IgD-negative memory B cell (primary cell): ENCODE measurements around the gene TYK2. TPM values are rescaled to one million over a fixed set of nuclear protein-coding genes. Genes with fewer than 3 reads are reported as not detected.
"Not testable (repeated sequence)": the region's sequence is repeated elsewhere in the genome, so short reads cannot be mapped to it uniquely, and the experiment has no call there.

ENCODE experiments used
- H3K27ac Mint-ChIP-seq, 3 donors: one replicate each; pipeline ENCODE4 v1.8.0; 2020 to 2022; ENCODE audit warnings: mild to moderate bottlenecking in 3 of 3, mixed read lengths in 3 of 3, moderate library complexity in 1 of 3
- H3K27me3 Mint-ChIP-seq: one replicate; pipeline ENCODE4 v1.8.0; 2021; ENCODE audit warnings: mixed read lengths
- H3K36me3 Mint-ChIP-seq: one replicate; pipeline ENCODE4 v1.8.0; 2020; ENCODE audit warnings: mild to moderate bottlenecking, mixed read lengths
- H3K4me1 Mint-ChIP-seq, 3 donors: one replicate each; pipeline ENCODE4 v1.8.0; 2020 to 2022; ENCODE audit warnings: mixed read lengths in 3 of 3, mild to moderate bottlenecking in 1 of 3
- H3K4me3 Mint-ChIP-seq, 4 donors: one replicate each; pipeline ENCODE4 v1.8.0; 2020 to 2022; ENCODE audit warnings: mild to moderate bottlenecking in 4 of 4, mixed read lengths in 4 of 4, moderate library complexity in 3 of 4
- H3K9me3 Mint-ChIP-seq, 3 donors: one replicate each; pipeline ENCODE4 v1.8.0; 2020 to 2021; ENCODE audit warnings: mixed read lengths in 3 of 3, mild to moderate bottlenecking in 1 of 3
- polyA plus RNA-seq: library from polyadenylated mRNA; unstranded; fragments of 300-500 nt; fragmentation: Illumina TruSeq; gene quantifications from one replicate; pipeline ENCODE4 v1.2.3, GENCODE V29; 2021

TYK2 gene
- polyA plus RNA-seq, 1 donor from 2014 or later, result 69.0 TPM

DNA sequence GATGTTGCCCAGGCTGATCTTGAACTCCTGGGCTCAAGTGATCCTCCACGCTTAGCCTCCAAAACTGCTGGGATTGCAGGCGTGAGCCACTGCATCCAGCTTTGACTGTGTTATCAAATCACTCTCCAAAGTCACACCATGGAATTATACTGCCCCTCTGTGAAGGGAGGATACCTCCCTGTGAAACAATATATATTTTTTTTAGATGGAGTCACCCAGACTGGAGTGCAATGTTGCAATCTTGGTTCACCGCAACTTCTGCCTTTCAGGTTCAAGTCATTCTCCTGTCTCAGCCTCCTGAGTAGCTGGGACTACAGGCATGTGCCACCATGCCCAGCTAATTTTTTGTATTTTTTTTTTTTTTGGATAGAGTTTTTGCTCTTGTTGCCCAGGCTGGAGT lies 7.7 kb downstream of the TYK2 start:
- Mint-ChIP-seq H3K9me3 (no peaks in the 10 kb centered on the region), H3K4me3 (no peak overlapping the region), H3K27me3 (no peaks in the 10 kb centered on the region), H3K27ac (no peak overlapping the region), H3K4me1 (peaks cover 7 to 9% (median 7%) of the 10 kb centered on the region in 3 donors), H3K36me3 (peaks cover 1% of the 10 kb centered on the region)

DNA sequence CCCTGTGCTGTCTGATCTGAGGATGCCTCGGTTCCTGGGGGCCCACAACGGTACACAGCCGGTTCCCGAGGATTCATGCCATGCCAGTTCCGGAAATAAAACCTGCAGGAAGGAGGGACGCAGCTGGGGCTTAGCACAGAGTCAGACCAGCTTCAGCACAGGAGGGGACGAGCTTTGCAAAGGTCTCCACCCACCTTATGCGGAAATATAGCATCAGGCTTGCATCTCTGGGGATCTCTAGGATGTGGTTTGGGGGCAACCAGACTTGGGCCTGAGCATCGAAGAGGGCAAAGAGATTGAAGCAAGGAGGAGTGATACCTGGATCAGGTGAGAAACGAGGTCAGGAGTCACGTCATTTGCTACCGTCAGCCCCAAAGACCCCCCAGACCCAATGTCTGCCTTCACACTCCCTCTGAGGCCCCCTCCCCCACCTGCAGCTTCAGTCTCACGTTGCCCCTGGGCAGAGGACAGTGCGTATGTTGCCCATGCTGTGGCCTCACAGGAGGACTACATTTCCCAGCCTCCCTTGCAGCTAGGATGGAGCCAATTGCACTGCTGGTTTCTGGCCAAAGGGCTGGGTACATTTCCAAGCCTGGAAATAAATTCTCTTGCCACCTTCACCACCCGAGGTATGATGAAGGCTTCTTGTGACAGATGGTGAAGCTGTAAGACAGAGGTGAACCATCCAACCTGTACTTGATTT lies 12.1 kb downstream of the TYK2 start:
- Mint-ChIP-seq H3K4me3 (no peak overlapping the region), H3K36me3 (peaks cover 1% of the 10 kb centered on the region), H3K27ac (no peak overlapping the region)

DNA sequence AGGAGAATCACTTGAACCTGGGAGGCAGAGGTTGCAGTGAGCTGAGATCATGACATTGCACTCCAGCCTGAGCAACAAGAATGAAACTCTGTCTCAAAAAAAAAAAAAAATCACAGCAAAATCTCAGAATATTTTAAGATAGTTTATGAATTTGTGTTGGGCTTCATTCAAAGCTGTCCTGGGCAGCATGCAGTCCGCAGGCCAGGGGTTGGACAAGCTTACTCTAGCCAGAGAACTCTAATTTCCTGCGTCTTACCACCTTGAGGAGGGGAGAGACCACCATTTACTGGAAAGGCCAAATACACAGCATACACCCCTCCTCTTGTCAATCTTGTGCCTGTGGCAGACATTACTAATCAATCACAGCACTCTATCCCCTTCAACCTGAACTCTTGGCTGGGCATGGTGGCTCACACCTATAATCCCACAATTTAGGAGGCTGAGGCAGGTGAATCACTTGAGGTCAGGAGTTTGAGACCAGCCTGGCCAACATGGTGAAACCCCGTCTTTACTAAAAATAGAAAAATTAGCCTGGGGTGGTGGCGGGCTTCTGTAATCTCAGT lies 13.3 kb downstream of the TYK2 start:
- not testable (repeated sequence) for H3K27ac Mint-ChIP-seq, H3K27me3 Mint-ChIP-seq, H3K9me3 Mint-ChIP-seq, H3K36me3 Mint-ChIP-seq, H3K4me3 Mint-ChIP-seq, H3K4me1 Mint-ChIP-seq

More for the DNA sequence above, 12.1 kb downstream of the TYK2 start:
- Mint-ChIP-seq H3K9me3 (no peaks in the 10 kb centered on the region), H3K4me1 (no peaks in the 10 kb centered on the region), H3K27me3 (no peaks in the 10 kb centered on the region)

DNA sequence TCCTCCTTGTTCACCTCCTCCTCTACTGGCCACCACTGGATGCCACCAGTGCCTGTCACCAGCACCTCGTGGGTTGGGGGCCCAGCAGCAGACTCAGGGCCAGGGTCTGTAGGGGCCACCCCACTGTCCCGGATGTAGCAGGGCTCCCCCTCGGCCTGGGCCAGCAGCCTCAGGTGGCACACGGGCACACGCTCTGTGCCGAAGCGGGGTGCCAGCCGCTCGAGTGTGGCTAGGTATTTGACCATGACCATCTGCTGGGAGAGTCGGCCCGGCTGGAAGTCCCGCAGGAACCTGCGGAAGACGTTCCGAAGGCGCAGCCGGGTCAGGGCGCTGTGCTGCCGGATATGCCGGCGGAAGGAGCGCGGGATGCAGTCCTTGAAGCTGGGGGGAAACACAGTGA lies 14.9 kb downstream of the TYK2 start:
- H3K36me3 Mint-ChIP-seq, result peaks cover 3% of the 10 kb centered on the region
- no peaks in the 10 kb centered on the region for H3K9me3 Mint-ChIP-seq
- H3K4me1 Mint-ChIP-seq, result no peaks in the 10 kb centered on the region

DNA sequence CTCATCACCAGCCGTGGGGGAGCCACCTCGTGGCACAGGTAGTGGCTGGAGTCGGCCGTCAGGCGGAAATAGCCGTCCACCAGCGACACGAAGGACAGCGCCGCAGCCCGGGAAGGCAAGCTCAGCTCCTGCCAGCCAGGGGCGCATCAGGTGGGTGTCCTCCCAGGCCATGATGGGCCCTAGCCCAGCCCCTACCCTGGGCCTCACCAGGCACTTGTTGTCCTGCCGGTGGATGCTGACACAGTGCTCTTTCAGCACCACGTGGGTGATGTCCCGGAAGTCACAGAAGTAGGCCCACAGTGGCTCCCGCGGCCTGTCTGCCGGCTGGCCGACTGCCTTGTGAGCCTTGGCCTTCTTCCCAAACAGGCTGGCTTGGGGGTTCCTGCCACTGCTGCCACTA lies 15.7 kb downstream of the TYK2 start:
- H3K27ac Mint-ChIP-seq, result no peak overlapping the region

More for the DNA sequence above, 14.9 kb downstream of the TYK2 start:
- no peak overlapping the region for H3K4me3 Mint-ChIP-seq
- H3K27me3 Mint-ChIP-seq, result no peaks in the 10 kb centered on the region
- no peak overlapping the region for H3K27ac Mint-ChIP-seq

DNA sequence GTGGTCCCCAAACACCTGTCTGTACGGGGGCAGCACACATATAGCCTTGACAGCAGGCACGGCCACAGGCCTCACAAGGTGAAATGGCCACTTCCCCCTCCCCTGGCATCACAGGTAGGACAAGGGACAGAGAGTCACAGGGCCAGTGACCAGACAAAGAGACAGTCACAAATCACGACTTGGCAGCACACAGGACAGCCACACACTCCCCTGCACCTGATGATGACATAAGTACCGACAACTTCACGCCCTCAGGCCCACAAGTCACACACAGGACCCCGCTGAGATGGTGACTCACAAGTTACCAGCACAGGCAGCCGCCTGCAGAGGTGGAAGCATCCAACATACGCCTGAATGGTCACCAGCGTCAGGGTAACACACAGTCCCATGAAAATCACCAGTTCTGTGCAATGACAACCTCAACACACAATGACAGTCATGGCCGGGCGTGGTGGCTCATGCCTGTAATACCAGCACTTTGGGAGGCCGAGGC lies 16.5 kb downstream of the TYK2 start:
- Mint-ChIP-seq H3K27ac (no peak overlapping the region), H3K36me3 (peaks cover 4% of the 10 kb centered on the region), H3K4me3 (no peak overlapping the region)

More for the DNA sequence above, 15.7 kb downstream of the TYK2 start:
- peaks cover 3% of the 10 kb centered on the region for H3K36me3 Mint-ChIP-seq
- no peaks in the 10 kb centered on the region for H3K9me3 Mint-ChIP-seq
- H3K27me3 Mint-ChIP-seq, result no peaks in the 10 kb centered on the region
- H3K4me3 Mint-ChIP-seq, result no peak overlapping the region
- no peaks in the 10 kb centered on the region for H3K4me1 Mint-ChIP-seq

DNA sequence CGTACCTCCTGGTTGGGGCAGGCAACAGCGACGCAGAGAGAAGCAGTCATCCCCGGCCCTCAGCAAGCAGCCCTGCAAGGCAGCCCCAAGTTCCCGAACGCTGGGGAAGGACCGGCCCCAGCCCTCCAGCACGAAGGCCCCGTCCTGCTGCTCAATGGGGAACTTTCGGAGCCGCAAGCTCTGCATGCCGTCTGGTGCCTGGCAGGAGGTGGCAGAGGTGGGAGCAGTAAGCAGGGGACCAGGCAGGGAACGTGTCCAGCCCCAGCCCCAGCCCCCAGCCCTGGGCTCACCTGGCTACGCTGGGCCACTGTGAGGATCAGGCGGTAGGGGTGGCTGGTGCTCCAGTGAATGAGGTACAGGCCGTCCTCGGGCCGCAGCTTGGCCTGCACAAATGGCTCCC lies 18.1 kb downstream of the TYK2 start:
- no peak overlapping the region for H3K27ac Mint-ChIP-seq
- H3K4me1 Mint-ChIP-seq, result peaks cover 0 to 1% (median 0%) of the 10 kb centered on the region in 3 donors
- no peaks in the 10 kb centered on the region for H3K9me3 Mint-ChIP-seq
- H3K27me3 Mint-ChIP-seq, result no peaks in the 10 kb centered on the region
- H3K36me3 Mint-ChIP-seq, result peaks cover 3% of the 10 kb centered on the region
- H3K4me3 Mint-ChIP-seq, result no peak overlapping the region

More for the DNA sequence above, 16.5 kb downstream of the TYK2 start:
- Mint-ChIP-seq H3K4me1 (peaks cover 0 to 1% (median 0%) of the 10 kb centered on the region in 3 donors), H3K9me3 (no peaks in the 10 kb centered on the region), H3K27me3 (no peaks in the 10 kb centered on the region)

DNA sequence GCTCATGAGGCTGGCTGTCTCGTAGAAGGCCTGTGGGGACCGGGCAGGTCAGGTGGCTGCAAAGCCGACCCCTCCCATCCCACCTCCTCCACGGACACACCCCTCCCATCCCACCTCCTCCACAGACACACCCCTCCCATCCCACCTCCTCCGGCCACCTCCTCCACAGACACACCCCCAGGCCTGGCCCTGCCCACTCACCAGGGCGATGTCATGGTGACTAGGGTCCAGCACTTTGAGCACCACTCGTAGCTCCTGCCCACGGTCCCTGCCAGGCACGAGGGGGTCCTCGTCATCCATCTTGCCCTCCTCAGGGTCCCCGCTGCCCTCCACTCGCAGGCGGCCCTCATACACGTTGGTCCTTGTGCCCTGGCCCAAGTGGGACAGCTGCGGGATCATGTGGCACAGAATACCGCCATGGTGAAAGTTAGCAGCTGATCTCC lies 18.8 kb downstream of the TYK2 start:
- Mint-ChIP-seq H3K27ac (no peak overlapping the region), H3K9me3 (no peaks in the 10 kb centered on the region), H3K4me3 (no peak overlapping the region), H3K4me1 (peaks cover 0 to 1% (median 0%) of the 10 kb centered on the region in 3 donors), H3K27me3 (no peaks in the 10 kb centered on the region), H3K36me3 (peaks cover 3% of the 10 kb centered on the region)

DNA sequence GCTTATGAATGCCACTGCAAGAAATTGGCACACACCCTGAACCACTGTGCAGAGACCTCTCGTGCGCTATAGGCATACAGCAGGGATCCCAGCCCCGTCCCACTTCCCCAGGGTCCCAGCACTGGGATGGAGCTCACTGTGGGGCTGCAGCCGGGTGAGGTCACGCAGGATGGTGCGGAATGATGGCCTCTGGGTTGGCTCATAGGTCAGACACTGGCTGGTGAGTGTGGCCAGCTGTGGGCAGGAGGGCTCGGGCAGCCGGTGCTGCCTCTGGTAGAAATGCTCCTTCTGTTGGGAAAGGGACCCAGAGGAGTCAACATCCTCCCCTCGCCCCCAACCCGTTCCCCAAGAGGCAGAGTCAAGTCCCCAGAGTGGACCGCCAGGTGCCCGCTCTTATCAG lies 23.9 kb downstream of the TYK2 start:
- no peak overlapping the region for H3K27ac Mint-ChIP-seq

DNA sequence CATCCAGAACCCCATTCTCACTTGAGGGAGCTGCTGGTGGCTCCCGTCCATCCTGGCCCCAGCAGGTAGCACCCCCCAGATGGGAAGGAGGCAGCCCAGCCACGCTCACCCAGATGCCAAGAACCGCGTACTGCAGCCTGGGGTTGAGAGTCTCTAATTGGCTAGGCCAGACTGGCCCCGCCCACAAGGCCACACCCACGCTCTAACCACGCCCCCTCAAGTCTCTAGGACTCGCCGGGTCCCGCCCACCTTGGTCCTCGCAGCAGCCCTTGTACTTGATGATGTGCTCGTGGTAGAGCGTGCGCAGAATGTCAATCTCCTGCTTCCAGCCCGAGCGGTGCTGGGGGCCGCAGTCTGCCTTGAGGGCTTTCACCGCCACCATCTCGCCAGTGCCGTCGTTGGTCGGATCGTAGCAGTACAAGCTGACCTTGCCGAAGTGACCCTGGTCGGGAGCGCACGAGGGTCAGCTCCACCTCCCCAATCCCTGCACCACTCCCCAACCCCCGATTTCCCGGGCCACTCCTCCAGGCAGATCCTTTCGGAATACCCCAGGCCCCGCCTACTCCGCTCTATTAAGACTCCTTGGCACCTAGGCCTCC lies 26.5 kb downstream of the TYK2 start:
- no peak overlapping the region for H3K27ac Mint-ChIP-seq
- no peak overlapping the region for H3K4me3 Mint-ChIP-seq
- peaks cover 3% of the 10 kb centered on the region for H3K36me3 Mint-ChIP-seq

More for the DNA sequence above, 23.9 kb downstream of the TYK2 start:
- peaks cover 5% of the 10 kb centered on the region for H3K36me3 Mint-ChIP-seq
- H3K4me3 Mint-ChIP-seq, result no peak overlapping the region
- H3K9me3 Mint-ChIP-seq, result no peaks in the 10 kb centered on the region
- H3K27me3 Mint-ChIP-seq, result no peaks in the 10 kb centered on the region
- H3K4me1 Mint-ChIP-seq, result peaks cover 0 to 1% (median 0%) of the 10 kb centered on the region in 3 donors

DNA sequence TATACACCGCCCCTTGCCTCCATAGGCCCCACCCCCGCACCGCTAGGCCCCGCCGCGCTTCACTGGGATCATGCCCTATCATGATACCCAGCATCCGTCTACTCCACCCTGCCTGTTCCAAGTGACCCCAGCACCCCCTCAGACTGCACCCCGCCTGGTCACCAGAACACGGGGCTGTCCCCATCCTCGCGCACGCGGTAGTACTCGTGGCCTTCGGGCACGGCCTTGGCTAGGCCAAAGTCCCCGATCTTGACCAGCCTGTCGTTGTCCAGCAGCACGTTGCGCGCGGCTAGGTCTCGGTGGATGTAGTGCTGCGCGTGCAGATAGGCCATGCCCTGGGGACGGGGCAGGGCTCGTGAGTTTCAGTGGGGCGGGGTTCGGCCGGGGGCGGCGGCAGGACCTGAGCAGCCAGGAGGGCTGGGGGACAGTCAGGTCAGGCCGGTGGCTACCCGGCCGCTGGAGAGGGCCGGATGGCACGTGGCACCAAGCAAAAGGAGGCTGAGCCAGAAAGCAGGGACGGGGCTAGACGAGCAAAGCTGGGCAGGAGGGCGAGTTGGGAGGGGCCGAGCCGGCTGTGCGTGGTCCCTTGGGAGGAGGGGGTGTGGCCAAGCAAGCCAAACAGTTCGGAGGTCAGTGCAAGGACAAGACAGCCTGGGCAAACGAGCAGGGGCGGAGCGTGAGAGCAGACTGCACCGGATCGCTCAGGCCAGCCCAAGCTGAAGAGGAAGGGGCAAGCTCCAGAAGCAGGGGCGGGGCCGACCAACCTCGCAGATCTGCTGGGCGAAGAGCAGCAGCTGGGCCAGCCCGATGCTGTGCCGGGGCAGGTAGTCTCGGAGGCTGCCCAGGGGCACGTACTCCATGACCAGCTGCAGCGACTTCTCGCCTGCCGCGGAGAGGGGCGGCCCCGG lies 27.4 kb downstream of the TYK2 start:
- no peaks in the 10 kb centered on the region for H3K4me1 Mint-ChIP-seq
- no peaks in the 10 kb centered on the region for H3K27me3 Mint-ChIP-seq
- peak overlapping the region in 1 of 3 donors; percentile 39 for H3K27ac Mint-ChIP-seq
- H3K4me3 Mint-ChIP-seq, result peak overlapping the region in 1 of 4 donors; percentile 58
- H3K36me3 Mint-ChIP-seq, result peaks cover 3% of the 10 kb centered on the region
- H3K9me3 Mint-ChIP-seq, result no peaks in the 10 kb centered on the region

More for the DNA sequence above, 26.5 kb downstream of the TYK2 start:
- H3K9me3 Mint-ChIP-seq, result no peaks in the 10 kb centered on the region
- no peaks in the 10 kb centered on the region for H3K27me3 Mint-ChIP-seq
- no peaks in the 10 kb centered on the region for H3K4me1 Mint-ChIP-seq

DNA sequence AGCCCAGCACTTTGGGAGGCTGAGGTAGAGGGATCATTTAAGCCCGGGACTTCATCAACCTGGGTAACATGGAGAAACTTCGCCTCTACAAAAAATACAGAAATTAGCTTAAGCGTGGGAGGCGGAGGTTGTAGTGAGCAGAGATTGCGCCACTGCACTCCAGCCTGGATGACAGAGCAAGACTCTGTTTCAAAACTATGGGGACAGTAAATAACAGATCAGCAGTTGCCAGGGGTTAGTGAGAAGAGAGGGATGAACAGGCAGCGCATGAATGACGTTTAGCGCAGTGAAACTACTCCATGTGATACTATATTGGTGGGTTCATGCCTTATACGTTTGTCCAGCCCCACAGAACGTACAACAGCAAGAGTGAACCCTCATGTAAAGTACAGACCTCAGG lies 33.9 kb downstream of the TYK2 start:
- Mint-ChIP-seq H3K27ac (no peak overlapping the region), H3K27me3 (no peaks in the 10 kb centered on the region), H3K4me1 (no peaks in the 10 kb centered on the region), H3K9me3 (peaks cover 0 to 1% (median 0%) of the 10 kb centered on the region in 3 donors), H3K36me3 (no peaks in the 10 kb centered on the region), H3K4me3 (no peak overlapping the region)

DNA sequence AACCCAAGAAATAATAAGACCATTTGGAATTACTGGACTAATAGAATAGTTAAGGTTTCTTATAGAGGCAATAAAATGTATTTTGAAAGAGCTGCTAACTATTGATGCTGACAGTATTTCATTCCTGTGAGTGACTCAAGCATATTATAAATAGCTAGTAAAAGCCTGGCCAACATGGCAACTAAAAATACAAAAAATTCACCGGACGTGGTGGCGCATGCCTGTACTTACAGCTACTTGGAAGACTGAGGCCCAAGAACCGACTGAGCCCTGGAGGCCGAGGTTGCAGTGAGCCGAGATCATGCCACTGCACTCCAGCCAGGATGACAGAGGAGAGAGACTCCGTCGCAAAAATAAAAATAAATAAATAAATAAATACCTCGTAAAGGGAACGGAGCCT lies 35.6 kb downstream of the TYK2 start:
- H3K4me1 Mint-ChIP-seq, result peaks cover under 1 to 5% (median 4%) of the 10 kb centered on the region in 3 donors

DNA sequence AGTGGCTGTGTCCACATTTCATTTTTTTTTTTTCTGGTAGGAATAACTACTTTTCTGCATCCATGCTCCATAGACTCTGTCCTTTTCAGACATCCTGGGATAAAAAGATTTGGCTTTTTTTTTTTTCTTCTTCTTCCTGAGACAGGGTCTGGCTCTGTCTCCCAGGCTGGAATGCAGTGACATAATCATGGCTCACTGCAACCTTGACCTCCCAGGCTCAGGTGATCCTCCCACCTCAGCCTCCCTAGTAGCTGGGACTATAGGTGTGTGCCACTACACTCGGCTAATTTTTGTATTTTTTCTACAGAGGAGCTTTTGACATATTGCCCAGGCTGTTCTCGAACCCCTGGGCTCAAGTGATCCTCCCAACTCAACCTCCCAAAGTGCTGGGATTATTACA lies 36.9 kb downstream of the TYK2 start:
- peaks cover 11 to 15% (median 14%) of the 10 kb centered on the region in 3 donors for H3K4me1 Mint-ChIP-seq
- H3K9me3 Mint-ChIP-seq, result peaks cover 0 to 1% (median 0%) of the 10 kb centered on the region in 3 donors
- H3K36me3 Mint-ChIP-seq, result no peaks in the 10 kb centered on the region
- H3K27me3 Mint-ChIP-seq, result no peaks in the 10 kb centered on the region
- H3K4me3 Mint-ChIP-seq, result no peak overlapping the region
- H3K27ac Mint-ChIP-seq, result no peak overlapping the region

More for the DNA sequence above, 35.6 kb downstream of the TYK2 start:
- H3K27ac Mint-ChIP-seq, result no peak overlapping the region
- no peak overlapping the region for H3K4me3 Mint-ChIP-seq
- H3K9me3 Mint-ChIP-seq, result peaks cover 0 to 1% (median 0%) of the 10 kb centered on the region in 3 donors
- no peaks in the 10 kb centered on the region for H3K36me3 Mint-ChIP-seq
- no peaks in the 10 kb centered on the region for H3K27me3 Mint-ChIP-seq
